ENCODE results near the gene MYZAP. TPM values are rescaled to one million over a fixed set of nuclear protein-coding genes. Genes with fewer than 3 reads are reported as not detected.
A peak's percentile ranks its signal among the peaks of the same experiment; 100 is the strongest.

Gene MYZAP
- total RNA-seq, 1 donor from 2014 or later: not detected

GRCh38 chr15:57727031-57727430 is 135.3 kb downstream of the MYZAP start:
- H2AFZ ChIP-seq (replicated peaks): no peak overlapping the region
- H4K20me1 ChIP-seq (ENCODE audit: low read depth): no peaks in the 10 kb centered on the region
- Mint-ChIP-seq H3K4me3 (no peak overlapping the region), H3K4me1 (peaks cover 6% of the 10 kb centered on the region), H3K27ac (no peak overlapping the region), H3K9me3 (peaks cover 7% of the 10 kb centered on the region), H3K27me3 (ENCODE audit: insufficient read depth, low read depth) (peaks cover 2% of the 10 kb centered on the region), H3K36me3 (peaks cover 7% of the 10 kb centered on the region)
- no peak overlapping the region for H3K9ac ChIP-seq
- TF ChIP-seq EZH2phosphoT487 (IDR thresholded peaks at IDR 0.05) (no peak), CTCF (IDR thresholded peaks at IDR 0.05) (no peak), EZH2 (IDR thresholded peaks at IDR 0.05) (no peak)
- no peaks in the 10 kb centered on the region for H3K4me1 ChIP-seq
- no peaks in the 10 kb centered on the region for H3K9me3 ChIP-seq (ENCODE audit: low read depth)
- no peaks in the 10 kb centered on the region for H3K27me3 ChIP-seq
- DNase-seq (ENCODE audit: low spot score): no peak
- H3K4me3 ChIP-seq: no peak overlapping the region
- H3K4me2 ChIP-seq: no peak overlapping the region
- H3K36me3 ChIP-seq: no peaks in the 10 kb centered on the region
- H3K27ac ChIP-seq: no peak overlapping the region
- no peaks in the 10 kb centered on the region for H3K79me2 ChIP-seq (ENCODE audit: low read depth)
- H3F3A ChIP-seq (ENCODE audit: low read depth): no peaks in the 10 kb centered on the region

GRCh38 chr15:57728436-57728835 is 136.7 kb downstream of the MYZAP start:
- Histone ChIP-seq H2AFZ (replicated peaks) (no peak overlapping the region), H3K9me3 (ENCODE audit: low read depth) (no peaks in the 10 kb centered on the region), H3K4me2 (no peak overlapping the region), H3K79me2 (ENCODE audit: low read depth) (no peaks in the 10 kb centered on the region), H3K27me3 (no peaks in the 10 kb centered on the region), H4K20me1 (ENCODE audit: low read depth) (no peaks in the 10 kb centered on the region), H3K4me3 (no peak overlapping the region), H3F3A (ENCODE audit: low read depth) (no peaks in the 10 kb centered on the region), H3K36me3 (no peaks in the 10 kb centered on the region), H3K9ac (no peak overlapping the region), H3K27ac (no peak overlapping the region), H3K4me1 (no peaks in the 10 kb centered on the region)
- DNase-seq (ENCODE audit: low spot score): no peak
- H3K36me3 Mint-ChIP-seq: peaks cover 7% of the 10 kb centered on the region
- peaks cover 6% of the 10 kb centered on the region for H3K4me1 Mint-ChIP-seq
- peaks cover 7% of the 10 kb centered on the region for H3K9me3 Mint-ChIP-seq
- TF ChIP-seq EZH2 (IDR thresholded peaks at IDR 0.05) (no peak), CTCF (IDR thresholded peaks at IDR 0.05) (no peak), EZH2phosphoT487 (IDR thresholded peaks at IDR 0.05) (no peak)
- peak overlapping the region; percentile 12 for H3K27ac Mint-ChIP-seq
- no peak overlapping the region for H3K4me3 Mint-ChIP-seq
- H3K27me3 Mint-ChIP-seq (ENCODE audit: insufficient read depth, low read depth): peaks cover 2% of the 10 kb centered on the region

- H2AFZ ChIP-seq (replicated peaks): no peak overlapping the region
- no peak overlapping the region for H3K4me3 ChIP-seq
- DNase-seq (ENCODE audit: low spot score): no peak
- no peaks in the 10 kb centered on the region for H4K20me1 ChIP-seq (ENCODE audit: low read depth)
- no peaks in the 10 kb centered on the region for H3F3A ChIP-seq (ENCODE audit: low read depth)
- H3K27ac ChIP-seq: no peak overlapping the region
- no peaks in the 10 kb centered on the region for H3K9me3 ChIP-seq (ENCODE audit: low read depth)
- H3K9ac ChIP-seq: no peak overlapping the region
- H3K4me1 ChIP-seq: no peaks in the 10 kb centered on the region
- Mint-ChIP-seq H3K4me3 (no peak overlapping the region), H3K4me1 (peaks cover 6% of the 10 kb centered on the region), H3K27ac (no peak overlapping the region), H3K9me3 (no peaks in the 10 kb centered on the region), H3K36me3 (no peaks in the 10 kb centered on the region), H3K27me3 (ENCODE audit: insufficient read depth, low read depth) (peaks cover 2% of the 10 kb centered on the region)
- H3K27me3 ChIP-seq: no peaks in the 10 kb centered on the region
- TF ChIP-seq EZH2phosphoT487 (IDR thresholded peaks at IDR 0.05) (no peak), CTCF (IDR thresholded peaks at IDR 0.05) (no peak), EZH2 (IDR thresholded peaks at IDR 0.05) (no peak)
- H3K4me2 ChIP-seq: no peak overlapping the region
- H3K36me3 ChIP-seq: no peaks in the 10 kb centered on the region
- no peaks in the 10 kb centered on the region for H3K79me2 ChIP-seq (ENCODE audit: low read depth)
Observed at GRCh38 chr15:57730876-57731275, 139.2 kb downstream of the MYZAP start.

Data from neural progenitor cell (in vitro differentiated cells).